ENCODE data around the gene COL6A2. TPM values are rescaled to one million over a fixed set of nuclear protein-coding genes. Genes with fewer than 3 reads are reported as not detected.
A peak's percentile ranks its signal among the peaks of the same experiment; 100 is the strongest.

Gene COL6A2
- total RNA-seq, 1 experiment from 2014 or later: 129 TPM

DNA sequence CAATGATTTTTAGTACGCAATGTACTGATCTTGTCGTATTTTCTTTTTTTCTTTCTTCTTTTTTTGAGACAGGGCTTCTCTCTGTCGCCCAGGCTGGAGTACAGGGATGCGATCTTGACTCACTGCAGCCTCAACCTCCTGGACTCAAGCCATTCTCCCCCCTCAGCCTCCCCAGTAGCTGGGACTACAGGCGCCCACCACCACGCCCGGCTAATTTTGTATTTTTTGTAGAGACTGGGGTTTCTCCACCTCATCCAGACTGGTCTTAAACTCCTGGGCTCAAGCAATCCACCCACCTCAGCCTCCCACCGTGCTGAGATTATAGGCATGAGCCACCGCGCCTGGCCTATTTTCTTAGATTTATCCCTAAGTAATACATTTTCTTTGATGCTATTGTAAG lies 43.9 kb upstream of the COL6A2 start:
- Histone ChIP-seq H3K18ac (ENCODE audit: insufficient read length, low read depth, low read length) (no peak overlapping the region), H3K9me3 (ENCODE audit: control insufficient read depth, low read depth, low read length) (no peaks in the 10 kb centered on the region), H3K56ac (ENCODE audit: insufficient read length, low read depth, low read length) (no peak overlapping the region), H2AFZ (ENCODE audit: low read length) (no peak overlapping the region), H3K4me2 (ENCODE audit: insufficient read depth, insufficient read length, low read length) (no peak overlapping the region), H4K91ac (ENCODE audit: insufficient read length, low read depth, low read length) (no peak overlapping the region), H3K9ac (ENCODE audit: extremely low read depth, insufficient read length, low read length) (no peak overlapping the region), H2AK5ac (ENCODE audit: insufficient read length, low read length) (no peak overlapping the region), H2BK120ac (ENCODE audit: low read depth, low read length, poor library complexity, severe bottlenecking) (no peak overlapping the region), H4K8ac (replicated peaks; ENCODE audit: insufficient read length, low read depth, low read length) (no peak overlapping the region), H3K4me1 (ENCODE audit: insufficient read depth, low read length) (no peaks in the 10 kb centered on the region; the same call in 1 of the 2 replicates), H2BK20ac (ENCODE audit: low read depth, low read length, poor library complexity, severe bottlenecking) (no peak overlapping the region), H4K5ac (ENCODE audit: insufficient read length, low read depth, low read length) (no peak overlapping the region), H3K27me3 (ENCODE audit: insufficient read depth, low read length) (no peaks in the 10 kb centered on the region), H3K23ac (ENCODE audit: insufficient read length, low read depth, low read length) (no peak overlapping the region), H3K79me2 (ENCODE audit: insufficient read depth, low read length) (no peaks in the 10 kb centered on the region), H2BK5ac (ENCODE audit: insufficient read length, low read length) (no peak overlapping the region), H3K14ac (ENCODE audit: insufficient read depth, low read length) (no peak overlapping the region), H3K27ac (ENCODE audit: insufficient read length, low read depth, low read length) (no peak overlapping the region), H4K20me1 (ENCODE audit: control insufficient read depth, insufficient read depth, insufficient read length) (peaks cover 2% of the 10 kb centered on the region), H3T11ph (ENCODE audit: low read length) (no peak overlapping the region), H3K4ac (ENCODE audit: low read depth, low read length) (no peak overlapping the region), H3K23me2 (ENCODE audit: insufficient read length, low read depth, low read length, poor library complexity, severe bottlenecking) (no peaks in the 10 kb centered on the region), H3K79me1 (ENCODE audit: insufficient read depth, low read depth, low read length, poor library complexity, severe bottlenecking) (no peaks in the 10 kb centered on the region), H2BK12ac (ENCODE audit: insufficient read length, low read depth, low read length) (no peak overlapping the region), H2BK15ac (ENCODE audit: low read depth, low read length) (no peak overlapping the region)
- Mint-ChIP-seq H3K36me3 (ENCODE audit: insufficient read depth in 1 of 3, low read depth in 3 of 3) (peaks cover 0 to 5% (median 4%) of the 10 kb centered on the region in 3 experiments; a peak in 4 of 7 replicates), H3K4me3 (no peak overlapping the region; a peak in 1 of 5 replicates), H3K4me1 (peaks cover 4 to 6% of the 10 kb centered on the region in 2 experiments), H3K27me3 (ENCODE audit: low read depth) (peaks cover 6% of the 10 kb centered on the region), H3K9me3 (peaks cover 8 to 12% of the 10 kb centered on the region in 2 experiments), H3K27ac (peak overlapping the region in 1 of 3 experiments; percentile 32; a peak in 1 of 7 replicates)
- DNase-seq: no peak
- TF ChIP-seq CTCF (conservative IDR thresholded peaks at IDR 0.05): no peak
- no CpG with 5 or more reads among the region's 10 CpGs for WGBS (ENCODE audit: extremely low coverage, insufficient read length, low lambda C conversion rate)

Measured in H9 (cell line).